K562 (cell line): ENCODE data around the gene PPP1R36. TPM values are rescaled to one million over a fixed set of nuclear protein-coding genes. Genes with fewer than 3 reads are reported as not detected.

Source experiments
- CCNT2 ChIP-seq: IDR thresholded peaks from 2 replicates; pipeline ENCODE4 v1.6.1; 2011; ENCODE audit warnings: borderline replicate concordance, low read depth, mild to moderate bottlenecking, moderate library complexity, mixed read lengths, low read length; ENCODE audit not compliant: insufficient read length; ENCODE audit errors: extremely low read depth
- CHD1 ChIP-seq: fragments of 200-600 bp; sonication (generic); IDR thresholded peaks from one replicate; pipeline ENCODE4 v1.6.1; 2012; ENCODE audit warnings: mild to moderate bottlenecking, moderate library complexity, low read length, inconsistent platforms
- HDAC3 ChIP-seq: fragments of 450-650 bp; IDR thresholded peaks from 2 replicates; pipeline ENCODE4 v1.6.1; 2018; ENCODE audit warnings: borderline replicate concordance, mild to moderate bottlenecking, moderate library complexity; ENCODE audit not compliant: partially characterized antibody
- MEIS2 ChIP-seq: fragments of 450-650 bp; IDR thresholded peaks from 2 replicates; pipeline ENCODE4 v1.6.1; 2014; ENCODE audit warnings: mild to moderate bottlenecking; ENCODE audit not compliant: partially characterized antibody
- NRF1 ChIP-seq, 2 experiments: fragments of 450-650 bp; IDR thresholded peaks in 1 of 2; conservative IDR thresholded peaks in 1 of 2; 2 replicates each; pipeline ENCODE4 v1.6.1; 2014; ENCODE audit warnings: mild to moderate bottlenecking in 2 of 2
- POLR2H ChIP-seq: IDR thresholded peaks from 2 replicates; pipeline ENCODE4 v1.6.1; 2016; ENCODE audit warnings: missing genetic modification characterization, low read depth, mild to moderate bottlenecking, control low read depth, missing compliant biosample characterization, moderate library complexity
- TCF7 ChIP-seq: sonication (generic); IDR thresholded peaks from 2 replicates; pipeline ENCODE4 v1.6.1; 2016; ENCODE audit warnings: antibody characterized with exemption, borderline replicate concordance
- ZNF384 ChIP-seq: IDR thresholded peaks from 2 replicates; pipeline ENCODE4 v1.6.1; 2012; ENCODE audit warnings: low read depth, low read length, improper control_type of control experiment
- polyA plus RNA-seq, 8 experiments: library from polyadenylated mRNA; depleted of rRNA in 4 of 8; stranded (reverse) in 5 of 8; unstranded in 3 of 8; fragments of >200 nt; fragmentation: Nextera tagmentation in 2 of 8; fragmentation: Illumina TruSeq in 1 of 8; extraction: Ambion mirVana in 2 of 8; extraction: Trizol in 1 of 8; gene quantifications; 2 replicates each; pipeline versions ENCODE4 v1.2.1 to v1.2.3, GENCODE V29; 2011 to 2014; ENCODE audit warnings: inconsistent platforms in 1 of 8, missing spikeins in 1 of 8
- total RNA-seq, 7 experiments: library from RNA; depleted of rRNA in 6 of 7; stranded (reverse); fragments of >200 nt in 6 of 7; fragmentation: Illumina TruSeq in 2 of 7; extraction: Trizol in 2 of 7; gene quantifications; 2 replicates each; pipeline versions ENCODE4 v1.2.1 to v1.2.3, GENCODE V29; 2011 to 2021; ENCODE audit warnings: low replicate concordance in 1 of 7
- TF ChIP-seq, protein P1 (sequence below): fragments of 200-800 bp; sonication (Bioruptor generic); IDR thresholded peaks from 2 replicates; pipeline ENCODE4 v1.6.1; 2017; ENCODE audit warnings: missing genetic modification characterization, missing compliant biosample characterization
- TF ChIP-seq, protein P2 (sequence below): sonication (generic); formaldehyde crosslinking; IDR thresholded peaks from 2 replicates; pipeline ENCODE4 v1.8.0; 2022; ENCODE audit warnings: mild to moderate bottlenecking, missing genetic modification reagents, borderline replicate concordance
- TF ChIP-seq, protein P3 (sequence below): fragments of 450-650 bp; IDR thresholded peaks from 2 replicates; pipeline ENCODE4 v1.6.1; 2017; ENCODE audit warnings: antibody characterized with exemption, mild to moderate bottlenecking
- TF ChIP-seq, protein P4 (sequence below): fragments of 250-450 bp; sonication (Bioruptor Pico); IDR thresholded peaks from 2 replicates; pipeline ENCODE4 v1.9.0; 2021; ENCODE audit warnings: mild to moderate bottlenecking

Gene PPP1R36
- total and polyA plus RNA-seq, 9 of the 15 experiments (the other 6 are each of a cell fraction or from before 2014, with no cell fraction given) = 0.29 TPM; not detected in 8

DNA sequence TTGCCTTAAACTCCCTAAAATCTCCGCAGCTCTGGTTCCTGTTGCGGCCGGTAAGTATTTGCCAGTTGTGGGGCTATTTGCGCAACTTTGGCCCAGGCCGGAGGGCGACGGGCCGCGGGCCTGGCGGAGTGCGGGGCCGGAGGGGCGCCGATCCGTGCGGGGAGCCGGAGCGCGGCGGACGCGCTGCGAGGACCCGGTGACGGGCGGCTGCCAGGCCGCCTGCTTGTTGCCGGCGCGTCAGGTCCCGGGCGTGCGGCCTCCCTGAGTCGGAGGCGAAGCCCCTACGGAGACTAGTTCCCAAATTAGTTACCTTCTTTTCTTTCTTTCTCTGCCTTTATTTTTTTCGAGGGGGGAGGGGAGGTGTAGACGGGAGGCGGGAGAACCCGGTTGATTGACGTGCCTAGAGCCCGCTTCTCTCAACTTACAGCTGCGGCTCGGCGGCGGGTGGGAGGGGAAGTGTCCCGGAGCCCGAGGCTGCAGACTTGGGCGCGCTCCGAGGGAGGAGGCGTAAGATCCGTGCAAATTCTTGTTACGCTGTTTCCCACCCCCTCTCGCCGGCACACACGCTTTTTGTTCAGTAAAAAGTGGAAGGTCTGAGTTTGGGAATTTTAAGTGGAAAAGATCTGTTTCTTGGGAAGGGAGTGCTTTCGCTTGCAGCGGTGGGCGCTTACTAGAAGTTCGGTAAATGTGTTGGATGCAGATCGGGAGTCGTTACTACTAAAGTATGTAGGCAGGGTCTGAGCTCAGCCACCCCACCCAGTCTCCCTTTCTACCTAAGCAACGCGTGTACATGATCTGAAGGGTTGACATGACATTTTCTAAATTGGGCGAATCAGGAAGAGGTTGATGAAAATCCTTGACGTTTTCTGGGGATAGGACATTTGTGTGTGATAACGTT lies 44.6 kb upstream of the PPP1R36 start (continued):
- TF ChIP-seq NRF1 (conservative IDR thresholded peaks at IDR 0.05 in 1 of 2, IDR thresholded peaks at IDR 0.05 in 1 of 2) (peak; percentile 12 to 22; a peak in 2 of 4 replicates), CCNT2 (peak; percentile 66), CHD1 (peak; percentile 67), POLR2H (tag) (0 out of 2 replicates have a peak, but pooled peaks have one; percentile 23), HDAC3 (no peak), TCF7 (0 out of 2 replicates have a peak, but pooled peaks have one; percentile 58), MEIS2 (peak; percentile 60), ZNF384 (peak; percentile 48; the same call in 1 of the 2 replicates)
- TF ChIP-seq, protein P1, sequence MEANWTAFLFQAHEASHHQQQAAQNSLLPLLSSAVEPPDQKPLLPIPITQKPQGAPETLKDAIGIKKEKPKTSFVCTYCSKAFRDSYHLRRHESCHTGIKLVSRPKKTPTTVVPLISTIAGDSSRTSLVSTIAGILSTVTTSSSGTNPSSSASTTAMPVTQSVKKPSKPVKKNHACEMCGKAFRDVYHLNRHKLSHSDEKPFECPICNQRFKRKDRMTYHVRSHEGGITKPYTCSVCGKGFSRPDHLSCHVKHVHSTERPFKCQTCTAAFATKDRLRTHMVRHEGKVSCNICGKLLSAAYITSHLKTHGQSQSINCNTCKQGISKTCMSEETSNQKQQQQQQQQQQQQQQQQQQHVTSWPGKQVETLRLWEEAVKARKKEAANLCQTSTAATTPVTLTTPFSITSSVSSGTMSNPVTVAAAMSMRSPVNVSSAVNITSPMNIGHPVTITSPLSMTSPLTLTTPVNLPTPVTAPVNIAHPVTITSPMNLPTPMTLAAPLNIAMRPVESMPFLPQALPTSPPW = peak; percentile 69; the same call in 1 of the 2 replicates
- TF ChIP-seq, protein P2, sequence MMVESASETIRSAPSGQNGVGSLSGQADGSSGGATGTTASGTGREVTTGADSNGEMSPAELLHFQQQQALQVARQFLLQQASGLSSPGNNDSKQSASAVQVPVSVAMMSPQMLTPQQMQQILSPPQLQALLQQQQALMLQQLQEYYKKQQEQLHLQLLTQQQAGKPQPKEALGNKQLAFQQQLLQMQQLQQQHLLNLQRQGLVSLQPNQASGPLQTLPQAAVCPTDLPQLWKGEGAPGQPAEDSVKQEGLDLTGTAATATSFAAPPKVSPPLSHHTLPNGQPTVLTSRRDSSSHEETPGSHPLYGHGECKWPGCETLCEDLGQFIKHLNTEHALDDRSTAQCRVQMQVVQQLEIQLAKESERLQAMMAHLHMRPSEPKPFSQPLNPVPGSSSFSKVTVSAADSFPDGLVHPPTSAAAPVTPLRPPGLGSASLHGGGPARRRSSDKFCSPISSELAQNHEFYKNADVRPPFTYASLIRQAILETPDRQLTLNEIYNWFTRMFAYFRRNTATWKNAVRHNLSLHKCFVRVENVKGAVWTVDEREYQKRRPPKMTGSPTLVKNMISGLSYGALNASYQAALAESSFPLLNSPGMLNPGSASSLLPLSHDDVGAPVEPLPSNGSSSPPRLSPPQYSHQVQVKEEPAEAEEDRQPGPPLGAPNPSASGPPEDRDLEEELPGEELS (CRISPR knock-in tag) = no peak
- TF ChIP-seq, protein P3, sequence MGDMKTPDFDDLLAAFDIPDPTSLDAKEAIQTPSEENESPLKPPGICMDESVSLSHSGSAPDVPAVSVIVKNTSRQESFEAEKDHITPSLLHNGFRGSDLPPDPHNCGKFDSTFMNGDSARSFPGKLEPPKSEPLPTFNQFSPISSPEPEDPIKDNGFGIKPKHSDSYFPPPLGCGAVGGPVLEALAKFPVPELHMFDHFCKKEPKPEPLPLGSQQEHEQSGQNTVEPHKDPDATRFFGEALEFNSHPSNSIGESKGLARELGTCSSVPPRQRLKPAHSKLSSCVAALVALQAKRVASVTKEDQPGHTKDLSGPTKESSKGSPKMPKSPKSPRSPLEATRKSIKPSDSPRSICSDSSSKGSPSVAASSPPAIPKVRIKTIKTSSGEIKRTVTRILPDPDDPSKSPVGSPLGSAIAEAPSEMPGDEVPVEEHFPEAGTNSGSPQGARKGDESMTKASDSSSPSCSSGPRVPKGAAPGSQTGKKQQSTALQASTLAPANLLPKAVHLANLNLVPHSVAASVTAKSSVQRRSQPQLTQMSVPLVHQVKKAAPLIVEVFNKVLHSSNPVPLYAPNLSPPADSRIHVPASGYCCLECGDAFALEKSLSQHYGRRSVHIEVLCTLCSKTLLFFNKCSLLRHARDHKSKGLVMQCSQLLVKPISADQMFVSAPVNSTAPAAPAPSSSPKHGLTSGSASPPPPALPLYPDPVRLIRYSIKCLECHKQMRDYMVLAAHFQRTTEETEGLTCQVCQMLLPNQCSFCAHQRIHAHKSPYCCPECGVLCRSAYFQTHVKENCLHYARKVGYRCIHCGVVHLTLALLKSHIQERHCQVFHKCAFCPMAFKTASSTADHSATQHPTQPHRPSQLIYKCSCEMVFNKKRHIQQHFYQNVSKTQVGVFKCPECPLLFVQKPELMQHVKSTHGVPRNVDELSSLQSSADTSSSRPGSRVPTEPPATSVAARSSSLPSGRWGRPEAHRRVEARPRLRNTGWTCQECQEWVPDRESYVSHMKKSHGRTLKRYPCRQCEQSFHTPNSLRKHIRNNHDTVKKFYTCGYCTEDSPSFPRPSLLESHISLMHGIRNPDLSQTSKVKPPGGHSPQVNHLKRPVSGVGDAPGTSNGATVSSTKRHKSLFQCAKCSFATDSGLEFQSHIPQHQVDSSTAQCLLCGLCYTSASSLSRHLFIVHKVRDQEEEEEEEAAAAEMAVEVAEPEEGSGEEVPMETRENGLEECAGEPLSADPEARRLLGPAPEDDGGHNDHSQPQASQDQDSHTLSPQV = 0 out of 2 replicates have a peak, but pooled peaks have one; percentile 50
- TF ChIP-seq, protein P4, sequence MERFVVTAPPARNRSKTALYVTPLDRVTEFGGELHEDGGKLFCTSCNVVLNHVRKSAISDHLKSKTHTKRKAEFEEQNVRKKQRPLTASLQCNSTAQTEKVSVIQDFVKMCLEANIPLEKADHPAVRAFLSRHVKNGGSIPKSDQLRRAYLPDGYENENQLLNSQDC (CRISPR knock-in tag) = no peak
